GM21360 (cell line): ENCODE data around the gene TRPV4.
"Not testable (repeated sequence)": the region's sequence is repeated elsewhere in the genome, so short reads cannot be mapped to it uniquely, and the experiment has no call there.

Source experiments
- ATAC-seq: cut with Tn5 transposase; IDR thresholded peaks from one replicate; pipeline ENCODE4 v1.9.1; 2021; ENCODE audit warnings: mild to moderate bottlenecking, moderate library complexity; ENCODE audit not compliant: unreplicated experiment

Gene TRPV4

DNA sequence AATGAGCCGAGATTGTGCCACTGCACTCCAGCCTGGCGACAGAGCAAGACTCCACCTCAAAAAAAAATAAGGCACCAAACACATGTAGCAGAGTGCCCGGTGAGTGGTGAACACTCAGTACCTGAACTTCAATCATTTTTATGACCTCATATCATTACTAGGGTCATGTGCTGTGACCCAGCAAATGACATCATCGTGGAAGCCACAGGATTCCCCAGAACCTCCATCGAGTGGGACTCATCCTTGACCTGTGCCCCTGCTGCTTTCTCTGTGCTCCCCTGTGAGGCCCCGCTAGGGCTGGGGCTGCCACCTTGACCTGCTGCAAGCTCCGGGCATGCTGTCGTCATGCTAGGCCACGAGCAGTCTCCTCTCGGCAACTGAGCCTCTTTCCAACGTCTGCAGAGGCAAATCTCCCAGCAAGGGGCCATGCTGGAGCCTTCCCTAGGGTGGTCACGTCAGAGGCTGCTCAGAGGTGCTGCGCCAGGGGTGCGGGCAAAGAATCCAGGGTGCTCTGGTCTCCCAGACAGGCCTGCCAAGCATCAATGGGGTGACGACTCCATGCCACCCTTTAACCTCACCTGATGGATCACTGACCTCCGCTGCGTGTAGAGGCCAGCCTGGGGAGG, 28.6 kb upstream of the TRPV4 start:
- ATAC-seq: no peak

GRCh38 chr12:109860977-109861376, 27.8 kb upstream of the TRPV4 start:
- ATAC-seq: no peak

DNA sequence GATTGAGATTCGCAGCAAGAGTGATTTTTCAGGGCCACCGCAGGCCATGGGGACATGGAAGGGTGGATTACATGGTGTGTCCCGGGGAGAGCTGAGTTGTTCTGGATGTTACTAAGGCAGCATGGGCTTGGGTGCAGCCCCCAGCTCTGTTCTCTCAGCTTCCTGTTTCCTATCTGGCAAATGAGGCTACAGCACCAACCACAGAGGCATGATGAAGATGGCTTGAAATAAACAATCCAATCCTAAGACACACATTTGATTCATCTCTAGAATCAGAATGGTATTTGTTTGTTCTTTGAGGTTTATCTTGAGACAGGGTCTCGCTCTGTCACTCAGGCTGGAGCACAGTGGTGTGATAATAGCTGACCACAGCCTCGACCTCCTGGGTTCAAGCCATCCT, 25.6 kb upstream of the TRPV4 start:
- no peak for ATAC-seq

DNA sequence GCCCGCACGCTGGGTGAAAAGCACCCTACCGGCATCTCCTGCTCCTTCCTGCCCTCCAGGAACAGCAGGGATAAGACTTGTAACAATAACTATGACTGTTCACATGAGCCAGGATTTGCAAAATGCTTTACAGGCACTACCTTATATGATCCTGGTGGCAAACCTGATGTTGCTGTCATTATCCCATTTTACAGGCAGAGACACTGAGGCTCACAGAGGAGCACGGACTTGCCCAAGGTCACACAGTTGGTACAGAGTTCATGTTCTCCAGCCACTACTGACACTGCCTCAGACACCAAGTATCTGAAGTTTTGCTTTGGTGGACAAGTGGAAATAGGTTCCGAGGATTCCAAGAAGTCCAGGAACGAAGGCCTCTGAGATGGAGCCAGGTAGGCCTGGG, 24.5 kb upstream of the TRPV4 start:
- no peak for ATAC-seq

- no peak for ATAC-seq
These were observed 22.2 kb upstream of the TRPV4 start for GRCh38 chr12:109855377-109855776.

GRCh38 chr12:109850518-109850917, 17.3 kb upstream of the TRPV4 start:
- ATAC-seq: not testable (repeated sequence)

DNA sequence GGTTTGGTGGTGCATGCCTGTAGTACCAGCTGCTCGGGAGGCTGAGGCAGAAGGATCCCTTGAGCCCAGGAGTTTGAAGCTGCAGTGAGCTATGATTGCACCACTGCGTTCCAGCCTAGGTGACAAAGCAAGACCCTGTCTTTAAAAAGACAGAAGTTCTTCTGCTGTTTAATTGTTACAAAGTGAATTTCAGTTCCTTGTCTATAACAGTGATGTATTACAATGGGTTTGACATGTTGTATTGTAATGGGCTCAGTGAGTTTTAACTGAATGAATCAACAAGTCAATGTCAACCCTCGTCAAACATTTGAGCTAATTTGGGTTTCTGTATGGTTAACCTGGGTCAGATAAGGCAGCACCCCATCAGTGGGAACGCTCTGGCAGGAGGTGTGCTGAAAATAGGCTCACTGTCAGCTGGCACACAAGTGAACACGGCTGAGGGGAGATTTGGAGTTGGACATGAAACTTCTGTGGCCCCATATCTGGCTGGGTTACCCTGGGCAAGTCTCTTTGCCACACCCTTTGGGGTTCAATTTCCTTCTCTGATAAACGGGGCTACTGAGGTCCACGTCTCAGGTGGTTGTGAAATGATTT, 14.0 kb upstream of the TRPV4 start:
- no peak for ATAC-seq

- ATAC-seq: no peak
These were observed 12.6 kb upstream of the TRPV4 start for GRCh38 chr12:109845824-109846205.

- peak; percentile 70 for ATAC-seq
These were observed 12.0 kb upstream of the TRPV4 start for GRCh38 chr12:109844983-109845823.

GRCh38 chr12:109844091-109844490, 10.9 kb upstream of the TRPV4 start:
- no peak for ATAC-seq

DNA sequence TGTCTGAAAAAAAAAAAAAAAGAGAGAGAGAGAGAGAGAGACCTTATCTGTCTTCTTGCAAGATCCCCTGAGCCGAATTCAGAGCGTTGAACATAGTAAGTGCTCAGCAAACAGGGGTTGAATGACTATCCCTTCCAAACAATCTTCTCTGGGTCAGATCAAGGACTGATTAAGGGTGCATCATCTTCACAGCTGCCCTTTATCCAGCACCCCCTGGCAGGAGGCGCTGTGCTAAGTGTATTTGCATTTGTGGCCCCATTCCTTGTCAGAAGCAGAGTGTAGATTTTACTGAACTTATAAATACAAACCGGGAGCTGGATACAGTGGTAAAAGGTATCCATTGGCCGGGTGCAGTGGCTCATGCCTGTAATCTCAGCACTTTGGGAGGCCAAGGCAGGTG, 8.8 kb upstream of the TRPV4 start:
- ATAC-seq: no peak

DNA sequence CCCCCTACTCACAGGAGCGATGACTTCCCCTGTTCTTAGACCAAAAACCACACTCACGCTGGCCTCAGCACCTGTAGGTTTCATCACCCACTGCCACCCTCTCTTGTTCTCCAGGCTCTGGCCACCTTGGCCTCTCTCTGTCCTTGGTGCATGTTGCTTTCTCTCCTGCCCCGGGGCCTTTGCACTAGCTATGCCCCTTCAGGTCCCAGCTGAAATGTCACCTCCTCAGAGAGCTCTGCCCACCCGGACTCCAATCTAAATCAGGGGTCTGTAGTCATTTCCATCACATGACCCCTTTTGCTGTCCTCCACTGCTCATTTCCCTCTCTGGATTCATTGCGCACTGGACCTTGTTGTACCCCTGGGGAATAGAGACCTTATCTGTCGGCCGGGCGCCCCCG, 8.2 kb upstream of the TRPV4 start:
- no peak for ATAC-seq

GRCh38 chr12:109840305-109841074, 7.3 kb upstream of the TRPV4 start:
- no peak for ATAC-seq

GRCh38 chr12:109839444-109839843, 6.2 kb upstream of the TRPV4 start:
- ATAC-seq: no peak

GRCh38 chr12:109836916-109837315, 3.7 kb upstream of the TRPV4 start:
- ATAC-seq: no peak

- ATAC-seq: no peak
These were observed 2.6 kb upstream of the TRPV4 start for GRCh38 chr12:109835827-109836226.

- no peak for ATAC-seq
These were observed 474 bp downstream of the TRPV4 start for GRCh38 chr12:109832541-109833306.

- no peak for ATAC-seq
These were observed 1.3 kb downstream of the TRPV4 start for GRCh38 chr12:109831929-109832328.

DNA sequence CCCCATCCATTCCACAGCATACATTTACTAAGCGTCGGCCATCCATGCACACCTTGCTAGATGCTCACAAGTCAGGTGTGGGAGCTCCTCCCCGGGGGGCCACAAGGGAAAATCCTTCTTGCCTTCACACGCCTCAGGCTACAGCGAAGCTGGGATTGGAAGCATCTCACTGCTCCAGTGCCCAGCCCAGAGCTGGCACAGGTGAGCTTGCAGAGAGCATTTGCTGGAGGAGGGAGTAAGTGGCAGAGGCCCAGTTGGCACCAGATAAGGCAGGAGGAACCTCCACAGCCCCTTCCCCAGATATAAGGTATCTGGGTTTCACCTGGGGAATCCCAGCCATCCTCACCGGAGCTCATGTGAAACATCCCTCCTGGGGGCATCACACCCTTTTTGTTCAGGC, 1.8 kb downstream of the TRPV4 start:
- ATAC-seq: no peak

DNA sequence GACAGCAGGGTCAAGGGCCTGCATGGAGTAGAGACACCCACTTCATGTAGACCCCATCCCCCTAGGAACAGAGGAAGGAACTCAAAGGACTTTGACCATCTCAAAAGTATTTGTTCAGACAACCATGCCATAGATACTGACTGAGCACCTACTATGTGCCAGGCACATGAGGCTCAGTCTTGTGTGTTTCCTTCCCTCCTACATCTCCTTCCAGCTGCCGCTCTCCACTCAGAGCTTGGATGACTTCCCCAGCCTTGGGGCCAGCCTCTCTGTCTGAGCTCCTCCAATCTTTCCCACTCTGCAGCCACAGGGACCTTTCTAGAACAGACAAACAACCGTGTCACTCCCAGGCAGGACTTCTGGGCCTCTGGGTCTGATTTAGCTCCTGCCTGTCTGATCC, 2.5 kb downstream of the TRPV4 start:
- ATAC-seq: no peak

DNA sequence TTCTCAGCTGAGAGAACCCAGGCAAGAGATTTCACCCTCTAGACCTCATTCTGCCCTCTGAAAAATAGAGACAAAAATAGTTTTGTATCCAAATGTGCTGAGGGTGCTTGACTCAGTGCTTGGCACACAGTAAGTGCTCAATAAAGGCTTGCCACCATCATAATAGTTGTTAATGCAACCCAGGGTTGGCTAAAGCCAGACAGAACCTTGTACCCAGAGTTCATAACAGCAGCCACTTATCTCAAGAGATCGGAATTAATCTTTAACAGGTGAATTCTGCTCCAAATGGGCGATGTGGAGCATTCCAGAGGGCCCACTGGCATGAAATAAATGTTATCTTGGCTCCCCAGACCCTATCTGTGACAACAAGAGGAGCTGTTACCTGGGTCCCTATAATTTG, 2.9 kb downstream of the TRPV4 start:
- no peak for ATAC-seq
